Measurements from ENCODE around the gene SLC4A8.

Gene SLC4A8

DNA sequence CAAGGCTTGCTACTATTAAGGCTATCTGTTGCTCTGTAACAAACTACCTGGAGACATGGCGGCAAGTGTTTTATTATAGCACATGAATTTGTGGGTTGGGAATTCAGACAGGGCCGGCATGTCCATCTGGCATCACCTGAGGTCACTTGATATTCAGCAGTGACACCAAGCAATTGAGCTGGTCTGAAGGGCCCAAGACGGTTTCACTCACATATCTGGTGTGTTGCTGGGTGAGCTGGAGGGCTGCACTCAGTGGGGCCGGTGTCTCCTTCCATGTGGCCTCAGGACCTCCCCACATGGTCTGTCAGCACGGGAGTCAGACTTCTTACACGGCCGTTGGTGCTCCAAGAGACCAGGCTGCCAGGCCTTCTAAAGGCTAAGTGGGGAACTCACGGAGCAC lies 114.0 kb downstream of the SLC4A8 start:
- TF ChIP-seq NFIC (IDR thresholded peaks at IDR 0.05) = no peak
- TF ChIP-seq YY1 (IDR thresholded peaks at IDR 0.05; ENCODE audit: low read depth) = no peak
- TF ChIP-seq CREB1 (IDR thresholded peaks at IDR 0.05; ENCODE audit: low read depth) = no peak
- TF ChIP-seq RAD21 (IDR thresholded peaks at IDR 0.05; ENCODE audit: low read depth) = no peak

DNA sequence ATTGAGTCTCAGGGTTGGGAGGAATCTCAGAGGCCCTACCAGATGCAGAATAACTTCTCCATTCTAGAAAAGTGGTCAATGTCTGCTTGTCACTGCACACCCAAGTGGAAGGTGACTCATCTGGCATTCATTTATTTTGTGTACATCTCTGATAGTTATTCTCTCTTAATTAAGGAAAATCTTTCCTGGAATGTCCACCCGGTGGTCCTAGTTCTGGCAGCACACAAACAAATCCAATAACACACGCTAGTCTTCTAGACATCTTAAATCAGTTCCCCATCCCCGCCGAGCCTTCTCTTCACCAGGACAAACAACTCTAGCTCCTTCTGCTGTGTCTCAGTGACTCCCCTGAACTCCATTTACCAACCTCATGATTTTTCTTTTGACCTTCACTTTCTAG lies 116.4 kb downstream of the SLC4A8 start:
- TF ChIP-seq FOXM1 (IDR thresholded peaks at IDR 0.05; ENCODE audit: borderline replicate concordance, low read depth) (no peak), YY1 (IDR thresholded peaks at IDR 0.05; ENCODE audit: low read depth) (no peak), CREB1 (IDR thresholded peaks at IDR 0.05; ENCODE audit: low read depth) (no peak), EGR1 (IDR thresholded peaks at IDR 0.05) (no peak), TAF1 (IDR thresholded peaks at IDR 0.05; ENCODE audit: low read depth) (no peak), EP300 (IDR thresholded peaks at IDR 0.05; ENCODE audit: borderline replicate concordance) (no peak), CEBPB (IDR thresholded peaks at IDR 0.05) (no peak), TCF12 (IDR thresholded peaks at IDR 0.05; ENCODE audit: low read depth) (no peak), ZBTB7A (IDR thresholded peaks at IDR 0.05; ENCODE audit: low read depth) (no peak), RAD21 (IDR thresholded peaks at IDR 0.05; ENCODE audit: low read depth) (no peak), NFIC (IDR thresholded peaks at IDR 0.05) (no peak), TEAD4 (IDR thresholded peaks at IDR 0.05) (no peak)
- TF ChIP-seq, protein P1, sequence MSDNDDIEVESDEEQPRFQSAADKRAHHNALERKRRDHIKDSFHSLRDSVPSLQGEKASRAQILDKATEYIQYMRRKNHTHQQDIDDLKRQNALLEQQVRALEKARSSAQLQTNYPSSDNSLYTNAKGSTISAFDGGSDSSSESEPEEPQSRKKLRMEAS (IDR thresholded peaks at IDR 0.05) = no peak
- TF ChIP-seq, protein P2, sequence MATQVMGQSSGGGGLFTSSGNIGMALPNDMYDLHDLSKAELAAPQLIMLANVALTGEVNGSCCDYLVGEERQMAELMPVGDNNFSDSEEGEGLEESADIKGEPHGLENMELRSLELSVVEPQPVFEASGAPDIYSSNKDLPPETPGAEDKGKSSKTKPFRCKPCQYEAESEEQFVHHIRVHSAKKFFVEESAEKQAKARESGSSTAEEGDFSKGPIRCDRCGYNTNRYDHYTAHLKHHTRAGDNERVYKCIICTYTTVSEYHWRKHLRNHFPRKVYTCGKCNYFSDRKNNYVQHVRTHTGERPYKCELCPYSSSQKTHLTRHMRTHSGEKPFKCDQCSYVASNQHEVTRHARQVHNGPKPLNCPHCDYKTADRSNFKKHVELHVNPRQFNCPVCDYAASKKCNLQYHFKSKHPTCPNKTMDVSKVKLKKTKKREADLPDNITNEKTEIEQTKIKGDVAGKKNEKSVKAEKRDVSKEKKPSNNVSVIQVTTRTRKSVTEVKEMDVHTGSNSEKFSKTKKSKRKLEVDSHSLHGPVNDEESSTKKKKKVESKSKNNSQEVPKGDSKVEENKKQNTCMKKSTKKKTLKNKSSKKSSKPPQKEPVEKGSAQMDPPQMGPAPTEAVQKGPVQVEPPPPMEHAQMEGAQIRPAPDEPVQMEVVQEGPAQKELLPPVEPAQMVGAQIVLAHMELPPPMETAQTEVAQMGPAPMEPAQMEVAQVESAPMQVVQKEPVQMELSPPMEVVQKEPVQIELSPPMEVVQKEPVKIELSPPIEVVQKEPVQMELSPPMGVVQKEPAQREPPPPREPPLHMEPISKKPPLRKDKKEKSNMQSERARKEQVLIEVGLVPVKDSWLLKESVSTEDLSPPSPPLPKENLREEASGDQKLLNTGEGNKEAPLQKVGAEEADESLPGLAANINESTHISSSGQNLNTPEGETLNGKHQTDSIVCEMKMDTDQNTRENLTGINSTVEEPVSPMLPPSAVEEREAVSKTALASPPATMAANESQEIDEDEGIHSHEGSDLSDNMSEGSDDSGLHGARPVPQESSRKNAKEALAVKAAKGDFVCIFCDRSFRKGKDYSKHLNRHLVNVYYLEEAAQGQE (IDR thresholded peaks at IDR 0.05; ENCODE audit: low read depth) = no peak
- TF ChIP-seq, protein P3, sequence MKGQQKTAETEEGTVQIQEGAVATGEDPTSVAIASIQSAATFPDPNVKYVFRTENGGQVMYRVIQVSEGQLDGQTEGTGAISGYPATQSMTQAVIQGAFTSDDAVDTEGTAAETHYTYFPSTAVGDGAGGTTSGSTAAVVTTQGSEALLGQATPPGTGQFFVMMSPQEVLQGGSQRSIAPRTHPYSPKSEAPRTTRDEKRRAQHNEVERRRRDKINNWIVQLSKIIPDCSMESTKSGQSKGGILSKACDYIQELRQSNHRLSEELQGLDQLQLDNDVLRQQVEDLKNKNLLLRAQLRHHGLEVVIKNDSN (IDR thresholded peaks at IDR 0.05) = no peak

DNA sequence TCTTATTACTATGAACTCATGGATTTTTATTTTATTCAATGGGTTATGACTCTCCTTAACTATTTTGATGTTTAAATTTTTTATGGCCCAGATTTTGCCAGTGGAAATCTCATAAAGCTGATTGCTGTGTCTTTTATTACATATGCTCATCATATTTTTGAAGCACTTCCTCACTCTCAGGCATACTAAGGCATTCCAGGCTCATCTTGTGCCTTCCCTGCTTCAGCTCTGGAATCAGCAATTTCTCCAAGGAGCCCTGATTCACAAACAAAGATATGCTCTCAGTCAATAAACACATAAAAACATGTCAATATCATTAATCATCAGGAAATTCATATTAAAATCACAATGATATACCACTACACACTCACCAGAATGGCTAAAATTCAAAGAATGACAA lies 121.5 kb downstream of the SLC4A8 start:
- TF ChIP-seq NFIC (IDR thresholded peaks at IDR 0.05) = no peak
- no peak for TF ChIP-seq YY1 (IDR thresholded peaks at IDR 0.05; ENCODE audit: low read depth)
- TF ChIP-seq TAF1 (IDR thresholded peaks at IDR 0.05; ENCODE audit: low read depth) = no peak
- TF ChIP-seq EP300 (IDR thresholded peaks at IDR 0.05; ENCODE audit: borderline replicate concordance) = no peak
- no peak for TF ChIP-seq TCF12 (IDR thresholded peaks at IDR 0.05; ENCODE audit: low read depth)
- no peak for TF ChIP-seq FOXM1 (IDR thresholded peaks at IDR 0.05; ENCODE audit: borderline replicate concordance, low read depth)
- TF ChIP-seq EGR1 (IDR thresholded peaks at IDR 0.05) = no peak
- TF ChIP-seq ZBTB7A (IDR thresholded peaks at IDR 0.05; ENCODE audit: low read depth) = no peak

DNA sequence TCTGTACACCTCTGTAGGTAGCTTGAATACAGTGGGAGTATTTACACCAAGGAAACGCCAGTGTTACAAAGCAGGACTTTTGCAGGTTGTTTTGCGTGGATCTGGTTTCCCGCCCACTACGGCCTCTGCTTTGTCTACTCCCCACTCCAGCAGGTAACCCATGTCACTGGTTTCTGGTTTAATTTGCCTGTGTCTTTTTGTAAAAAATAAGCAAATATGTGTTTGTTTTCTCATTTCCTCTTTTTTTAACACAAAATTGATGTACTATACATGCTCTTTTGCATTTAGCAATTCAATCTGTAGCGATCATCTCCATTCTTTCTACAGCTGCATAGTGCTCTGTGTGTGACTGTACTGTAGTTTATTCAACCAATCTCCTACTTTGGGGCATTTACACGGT lies 123.0 kb downstream of the SLC4A8 start:
- TF ChIP-seq FOXM1 (IDR thresholded peaks at IDR 0.05; ENCODE audit: borderline replicate concordance, low read depth) = no peak
- no peak for TF ChIP-seq RAD21 (IDR thresholded peaks at IDR 0.05; ENCODE audit: low read depth)
- no peak for TF ChIP-seq EGR1 (IDR thresholded peaks at IDR 0.05)
- no peak for TF ChIP-seq TEAD4 (IDR thresholded peaks at IDR 0.05)
- no peak for TF ChIP-seq TCF12 (IDR thresholded peaks at IDR 0.05; ENCODE audit: low read depth)
- TF ChIP-seq, protein P1 (IDR thresholded peaks at IDR 0.05) = no peak
- no peak for TF ChIP-seq ZBTB7A (IDR thresholded peaks at IDR 0.05; ENCODE audit: low read depth)
- TF ChIP-seq EP300 (IDR thresholded peaks at IDR 0.05; ENCODE audit: borderline replicate concordance) = no peak
- TF ChIP-seq TAF1 (IDR thresholded peaks at IDR 0.05; ENCODE audit: low read depth) = no peak
- TF ChIP-seq, protein P2 (IDR thresholded peaks at IDR 0.05; ENCODE audit: low read depth) = no peak
- TF ChIP-seq YY1 (IDR thresholded peaks at IDR 0.05; ENCODE audit: low read depth) = no peak
- TF ChIP-seq CREB1 (IDR thresholded peaks at IDR 0.05; ENCODE audit: low read depth) = no peak
- TF ChIP-seq NFIC (IDR thresholded peaks at IDR 0.05) = no peak
- TF ChIP-seq CEBPB (IDR thresholded peaks at IDR 0.05) = no peak
- TF ChIP-seq, protein P3 (IDR thresholded peaks at IDR 0.05) = no peak

DNA sequence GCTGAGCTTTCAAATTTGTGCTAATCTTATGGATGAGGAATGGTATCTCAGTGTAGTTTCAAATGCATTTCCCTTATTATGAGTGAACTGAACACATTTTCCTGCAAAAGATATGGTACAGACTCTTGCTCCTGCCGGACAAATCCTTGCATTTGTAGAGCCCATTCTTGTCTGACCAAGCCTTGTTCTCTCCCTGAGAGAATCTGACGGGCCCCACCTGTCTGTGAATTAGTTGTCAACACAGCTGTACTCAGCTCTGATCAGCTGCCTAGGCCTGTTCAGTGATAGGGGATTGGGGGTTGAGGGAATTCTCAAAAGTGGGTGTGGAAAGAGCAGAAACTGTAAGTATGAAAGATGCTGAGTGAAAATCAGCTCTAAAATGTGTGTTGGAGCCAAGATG lies 123.6 kb downstream of the SLC4A8 start:
- TF ChIP-seq CREB1 (IDR thresholded peaks at IDR 0.05; ENCODE audit: low read depth) = no peak

DNA sequence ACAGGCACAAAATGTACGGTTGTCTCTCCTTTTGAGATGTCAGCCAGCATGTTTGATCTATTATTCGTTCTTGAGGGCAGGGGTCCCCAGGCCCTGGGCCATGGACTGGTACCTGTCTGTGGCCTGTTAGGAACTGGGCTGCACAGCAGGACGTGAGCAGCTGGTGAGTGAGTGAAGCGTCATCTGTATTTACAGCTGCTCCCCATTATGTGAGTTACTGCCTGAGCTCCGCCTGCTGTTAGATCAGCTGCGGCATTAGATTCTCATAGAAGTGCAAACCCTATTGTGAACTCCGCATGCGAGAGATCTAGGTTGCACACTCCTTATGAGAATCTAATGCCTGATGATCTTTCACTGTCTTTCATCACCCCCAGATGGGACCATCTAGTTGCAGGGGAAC lies 125.0 kb downstream of the SLC4A8 start:
- TF ChIP-seq ZBTB7A (IDR thresholded peaks at IDR 0.05; ENCODE audit: low read depth) (no peak), YY1 (IDR thresholded peaks at IDR 0.05; ENCODE audit: low read depth) (no peak)
